Small intestine (tissue), 7 donors: ENCODE data around the gene CSRNP2. TPM values are rescaled to one million over a fixed set of nuclear protein-coding genes. Genes with fewer than 3 reads are reported as not detected.
"Not testable (repeated sequence)": the region's sequence is repeated elsewhere in the genome, so short reads cannot be mapped to it uniquely, and the experiment has no call there.

Experiments
- DNase-seq, 2 donors: peaks; one replicate each; pipeline versions ENCODE4 v3.0.0 to v3.0.0-alpha.2; 2013
- FAIRE-seq: peaks from 2 replicates; lab custom pipeline; 2012; peaks lifted over from hg19 to GRCh38; lab: Jason Lieb, UNC
- H3K27ac ChIP-seq, 3 donors: one replicate each; pipeline ENCODE4 v1.5.1; 2013; ENCODE audit warnings: low read length in 2 of 3, mild to moderate bottlenecking in 2 of 3, control low read depth in 1 of 3, inconsistent platforms in 1 of 3, low read depth in 1 of 3, moderate library complexity in 1 of 3
- H3K27me3 ChIP-seq, 3 donors: one replicate each; pipeline ENCODE4 v1.6.1; 2013; ENCODE audit warnings: low read length in 3 of 3, inconsistent platforms in 1 of 3; ENCODE audit not compliant: control insufficient read depth in 3 of 3, insufficient read depth in 3 of 3
- H3K36me3 ChIP-seq, 3 donors: one replicate each; pipeline ENCODE4 v1.6.1; 2013; ENCODE audit warnings: low read length in 3 of 3, inconsistent platforms in 1 of 3, low read depth in 1 of 3, mild to moderate bottlenecking in 1 of 3, moderate library complexity in 1 of 3; ENCODE audit not compliant: control insufficient read depth in 3 of 3, insufficient read depth in 2 of 3
- H3K4me1 ChIP-seq, 3 donors: one replicate each; pipeline ENCODE4 v1.6.1; 2013; ENCODE audit warnings: low read length in 2 of 3, inconsistent platforms in 1 of 3, low read depth in 1 of 3, mild to moderate bottlenecking in 1 of 3, moderate library complexity in 1 of 3; ENCODE audit not compliant: control insufficient read depth in 3 of 3, insufficient read depth in 2 of 3
- H3K4me3 ChIP-seq, 3 donors: one replicate each; pipeline ENCODE4 v1.5.1; 2013; ENCODE audit warnings: low read length in 3 of 3, control low read depth in 1 of 3, inconsistent platforms in 1 of 3, low read depth in 1 of 3, mild to moderate bottlenecking in 1 of 3, moderate library complexity in 1 of 3
- H3K9me3 ChIP-seq, 2 donors: one replicate each; pipeline ENCODE4 v1.6.1; 2013; ENCODE audit warnings: low read depth in 1 of 2, low read length in 1 of 2; ENCODE audit not compliant: control insufficient read depth in 2 of 2, insufficient read depth in 1 of 2
- WGBS, 3 donors: extraction: QIAGEN DNeasy Blood & Tissue Kit; methylation state at CpG; one replicate each; pipeline ENCODE4 v1.1.7; 2013; 5-methylcytosine and 5-hydroxymethylcytosine counted together
- polyA plus RNA-seq, 4 donors: library from polyadenylated mRNA; stranded (reverse) in 3 of 4; unstranded in 1 of 4; fragments of 200-250 nt in 3 of 4; fragments of 120-200 nt in 1 of 4; gene quantifications; one replicate each; pipeline versions ENCODE4 v1.2.1 to v1.2.3, GENCODE V29; 2013
- donor health status: healthy with polysubstance abuse.
- donor health status: control.
- donor health status: control.
- donor health status: Bipolar disorder and iron deficiency.
- donor health status: healthy.

CSRNP2 gene
- polyA plus RNA-seq, 4 donors = 3.8 to 14.5 (median 8.1) TPM

DNA sequence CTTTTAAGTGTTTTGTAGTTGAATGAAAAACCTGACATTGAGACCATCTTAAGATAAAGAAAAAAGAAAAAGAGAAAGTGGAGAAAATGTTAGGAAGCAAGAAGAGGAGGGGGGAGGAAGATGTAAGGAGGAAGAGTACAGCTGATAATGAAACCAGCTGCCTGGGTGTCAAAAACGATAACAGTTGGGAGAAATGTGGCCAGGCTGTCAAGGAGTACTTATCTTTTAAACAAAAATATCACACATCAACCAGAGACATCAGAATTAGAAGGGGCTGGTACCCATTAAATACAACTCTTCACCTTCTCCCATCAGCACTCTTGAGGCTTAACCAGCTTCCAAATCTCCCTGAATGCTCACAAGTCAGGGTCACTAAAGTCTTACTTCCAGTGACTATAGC lies 61.7 kb downstream of the CSRNP2 start:
- peaks cover 2 to 28% (median 6%) of the 10 kb centered on the region in 3 donors for H3K4me1 ChIP-seq
- WGBS, 3 donors = 11 to 26% (median 11%) methylated on average over 1 of the region's 1 CpG
- no peaks in the 10 kb centered on the region for H3K9me3 ChIP-seq
- H3K36me3 ChIP-seq = peaks cover 0 to 19% (median 0%) of the 10 kb centered on the region in 3 donors
- H3K27ac ChIP-seq = peak overlapping the region in 1 of 3 donors; percentile 93
- H3K4me3 ChIP-seq = no peak overlapping the region
- no peaks in the 10 kb centered on the region for H3K27me3 ChIP-seq
- DNase-seq (no peak), FAIRE-seq (no peak)

DNA sequence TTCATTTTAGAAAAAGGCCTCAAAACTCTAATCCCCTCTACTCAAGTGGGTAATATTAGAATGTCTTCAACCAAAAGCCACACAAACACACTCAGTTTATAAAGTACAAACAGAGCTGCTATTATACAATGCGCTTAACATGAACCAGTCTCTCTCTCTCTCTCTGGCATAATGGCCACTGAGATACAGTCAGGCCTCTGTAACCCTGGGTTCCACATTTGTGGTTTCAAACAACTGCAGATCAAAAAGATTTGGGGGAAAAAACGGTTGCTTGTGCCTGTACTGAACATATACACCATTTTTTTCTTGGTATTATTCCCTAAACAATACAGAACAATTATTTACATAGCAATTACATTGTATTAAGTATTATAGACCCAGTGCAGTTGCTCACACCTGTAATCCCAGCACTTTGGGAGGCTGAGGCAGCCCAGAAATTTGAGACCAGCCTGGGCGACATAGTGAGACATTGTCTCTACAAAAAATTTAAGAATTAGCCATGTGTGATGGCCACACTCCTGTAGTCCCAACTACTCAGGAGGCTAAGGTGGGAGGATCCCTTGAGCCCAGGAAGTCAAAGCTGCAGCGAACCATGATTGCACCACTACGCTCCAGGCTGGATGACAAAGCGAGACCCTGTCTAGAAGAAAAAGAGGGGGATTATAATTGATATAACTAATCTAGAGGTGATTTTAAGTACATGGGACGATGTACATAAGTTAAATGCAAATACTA lies 62.8 kb downstream of the CSRNP2 start:
- Histone ChIP-seq H3K27me3 (no peaks in the 10 kb centered on the region), H3K36me3 (peaks cover 0 to 23% (median 0%) of the 10 kb centered on the region in 3 donors), H3K9me3 (no peaks in the 10 kb centered on the region), H3K4me1 (peaks cover 2 to 26% (median 6%) of the 10 kb centered on the region in 3 donors), H3K27ac (no peak overlapping the region), H3K4me3 (no peak overlapping the region)
- DNase-seq (no peak), FAIRE-seq (no peak)
- 86 to 87% (median 86%) methylated on average over 7 of the region's 7 CpGs for WGBS, 3 donors

DNA sequence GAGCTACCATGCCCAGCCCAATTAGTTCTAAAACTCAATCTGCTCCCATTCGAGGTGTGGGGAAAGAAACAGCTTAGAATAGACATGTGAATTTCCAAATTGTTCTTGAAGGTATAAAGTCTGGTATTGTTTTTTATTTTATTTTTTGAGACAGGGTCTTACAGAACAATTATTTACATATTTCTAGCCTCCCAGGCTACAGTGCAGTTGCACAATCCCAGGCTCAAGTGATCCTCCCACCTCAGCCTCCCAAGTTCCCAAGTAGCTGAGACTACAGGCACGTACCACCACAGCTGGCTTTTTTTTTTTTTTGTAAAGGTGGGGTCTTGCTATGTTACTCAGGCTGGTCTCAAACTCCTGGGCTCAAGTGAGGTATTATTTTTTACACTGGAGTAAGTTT lies 63.5 kb downstream of the CSRNP2 start:
- DNase-seq (no peak), FAIRE-seq (no peak)
- H3K9me3 ChIP-seq = no peaks in the 10 kb centered on the region
- peaks cover 0 to 23% (median 0%) of the 10 kb centered on the region in 3 donors for H3K36me3 ChIP-seq
- H3K4me1 ChIP-seq = peaks cover 2 to 26% (median 6%) of the 10 kb centered on the region in 3 donors
- H3K27me3 ChIP-seq = no peaks in the 10 kb centered on the region
- no peak overlapping the region for H3K27ac ChIP-seq
- no peak overlapping the region for H3K4me3 ChIP-seq
- WGBS, 3 donors = 79 to 86% (median 83%) methylated on average over 2 of the region's 2 CpGs

DNA sequence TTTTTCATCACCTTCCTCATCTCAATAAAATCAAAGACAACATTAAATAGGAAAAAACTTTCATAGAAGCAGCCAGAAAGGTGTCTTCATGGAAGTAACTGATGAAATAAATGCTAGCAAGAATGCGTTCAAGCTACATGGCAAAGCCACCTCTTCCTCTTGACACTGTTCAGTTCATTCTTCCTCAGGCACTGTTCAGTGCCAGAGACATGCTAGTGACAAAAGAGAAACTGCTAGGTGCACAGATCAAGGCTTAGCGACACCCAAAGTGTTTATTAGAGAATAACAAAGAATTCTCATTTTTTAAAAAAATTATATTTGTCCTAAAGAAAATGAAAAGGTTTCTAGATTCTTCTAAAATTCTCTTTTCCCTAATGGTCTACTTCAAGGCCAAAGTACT lies 64.4 kb downstream of the CSRNP2 start:
- Histone ChIP-seq H3K27ac (no peak overlapping the region), H3K36me3 (peaks cover 0 to 23% (median 0%) of the 10 kb centered on the region in 3 donors), H3K4me3 (no peak overlapping the region), H3K27me3 (no peaks in the 10 kb centered on the region), H3K4me1 (peaks cover 2 to 26% (median 6%) of the 10 kb centered on the region in 3 donors), H3K9me3 (no peaks in the 10 kb centered on the region)
- FAIRE-seq = no peak
- WGBS, 3 donors = 92 to 98% (median 97%) methylated on average over 2 of the region's 2 CpGs
- no peak for DNase-seq

DNA sequence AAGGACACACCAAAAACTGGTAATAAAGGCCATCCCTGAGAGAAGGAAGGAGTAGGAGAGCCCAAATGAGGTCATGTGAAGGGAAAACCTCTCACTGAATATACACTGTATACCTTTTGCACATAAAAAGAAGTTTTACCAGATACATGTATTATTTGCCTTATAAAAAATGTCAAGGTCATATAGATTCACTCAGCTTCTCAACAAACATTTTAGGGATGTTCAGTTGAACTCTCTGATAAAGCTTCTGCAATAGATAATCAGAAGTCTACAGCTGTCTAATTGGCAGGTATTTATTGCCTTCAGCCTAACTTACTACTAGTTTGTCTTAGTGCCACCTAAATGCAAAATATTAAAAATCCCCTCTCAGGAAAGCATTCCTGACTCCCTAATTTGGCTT lies 65.9 kb downstream of the CSRNP2 start:
- Histone ChIP-seq H3K27ac (no peak overlapping the region), H3K4me1 (peaks cover 2 to 13% (median 6%) of the 10 kb centered on the region in 3 donors), H3K27me3 (no peaks in the 10 kb centered on the region), H3K36me3 (peaks cover 0 to 25% (median 0%) of the 10 kb centered on the region in 3 donors), H3K4me3 (no peak overlapping the region), H3K9me3 (no peaks in the 10 kb centered on the region)
- DNase-seq (no peak), FAIRE-seq (no peak)

DNA sequence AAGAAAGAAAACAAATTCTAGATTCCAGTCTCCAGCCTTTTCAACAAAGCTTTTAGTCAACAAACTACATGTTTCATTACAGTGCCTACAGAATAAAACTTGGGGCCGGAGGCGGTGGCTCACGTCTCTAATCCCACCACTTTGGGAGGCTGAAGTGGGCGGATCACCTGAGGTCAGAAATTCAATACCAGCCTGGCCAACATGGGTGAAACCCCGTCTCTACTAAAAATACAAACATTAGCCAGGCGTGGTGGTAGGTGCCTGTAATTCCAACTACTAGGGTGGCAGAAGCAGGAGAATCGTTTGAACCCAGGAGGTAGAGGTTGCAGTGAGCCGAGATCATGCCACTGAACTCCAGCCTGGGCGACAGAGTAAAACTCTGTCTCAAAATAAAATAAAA lies 68.9 kb downstream of the CSRNP2 start:
- not testable (repeated sequence) for H3K27me3 ChIP-seq, H3K27ac ChIP-seq, DNase-seq, H3K4me1 ChIP-seq, H3K4me3 ChIP-seq, H3K9me3 ChIP-seq, FAIRE-seq
- H3K36me3 ChIP-seq = peaks cover 0 to 19% (median 0%) of the 10 kb centered on the region in 3 donors
- 92 to 94% (median 92%) methylated on average over 9 of the region's 9 CpGs for WGBS, 3 donors

DNA sequence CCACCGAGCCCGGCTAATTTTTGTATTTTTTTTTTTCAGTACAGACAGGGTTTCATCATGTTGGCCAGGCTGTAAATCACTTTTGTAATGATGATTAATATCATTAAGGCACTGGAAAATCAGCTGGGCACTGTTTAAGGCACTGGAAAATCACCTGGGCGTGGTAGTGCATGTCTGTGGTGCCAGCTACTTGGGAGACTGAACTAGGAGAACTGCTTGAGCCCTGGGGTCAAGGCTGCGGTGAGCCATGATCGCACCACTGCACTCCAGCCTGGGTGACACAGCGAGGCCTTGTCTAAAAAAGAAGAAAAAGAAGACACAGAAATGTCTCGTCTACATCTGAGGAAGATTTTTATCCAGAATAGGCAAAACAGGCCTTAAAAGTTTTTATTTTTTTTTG lies 70.0 kb downstream of the CSRNP2 start:
- Histone ChIP-seq H3K36me3 (peaks cover 0 to 17% (median 0%) of the 10 kb centered on the region in 3 donors), H3K4me3 (no peak overlapping the region), H3K4me1 (peaks cover 0 to 10% (median 6%) of the 10 kb centered on the region in 3 donors), H3K27ac (no peak overlapping the region), H3K9me3 (no peaks in the 10 kb centered on the region), H3K27me3 (no peaks in the 10 kb centered on the region)
- 71 to 87% (median 83%) methylated on average over 7 of the region's 7 CpGs for WGBS, 3 donors
- FAIRE-seq (no peak), DNase-seq (peak in 1 of 2 donors; percentile 40)

DNA sequence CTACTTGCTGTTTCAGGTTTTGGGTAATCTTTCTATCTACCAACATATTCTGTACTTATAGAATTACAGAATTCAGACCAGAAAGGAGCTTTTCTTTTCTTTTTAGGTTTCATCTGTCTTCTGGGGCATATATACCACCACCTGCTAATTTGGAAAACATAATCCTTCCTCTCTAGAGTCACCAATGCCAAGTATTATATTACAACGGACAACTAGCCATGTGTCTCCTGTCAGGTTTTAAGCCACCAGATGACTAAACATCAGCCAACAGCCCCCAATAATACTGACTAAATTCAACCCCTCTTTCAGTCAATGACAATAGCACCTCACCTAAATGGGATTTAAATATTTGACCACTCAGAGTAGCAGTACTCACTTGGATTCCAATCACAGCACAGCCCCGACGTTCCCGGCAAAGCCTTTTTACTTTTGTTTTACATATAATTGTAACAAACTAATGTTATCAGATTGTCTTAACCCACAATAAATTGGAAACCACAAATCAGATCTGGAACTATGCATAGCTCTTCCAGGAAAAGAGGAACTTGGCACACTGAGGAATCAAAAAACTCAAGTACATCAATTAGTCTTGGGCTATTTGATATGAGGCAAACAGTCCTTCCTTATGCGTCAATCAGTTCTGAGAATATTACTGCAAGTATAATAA lies 70.7 kb downstream of the CSRNP2 start:
- WGBS, 3 donors = 78 to 82% (median 80%) methylated on average over 5 of the region's 5 CpGs
- Histone ChIP-seq H3K4me3 (no peak overlapping the region), H3K27ac (no peak overlapping the region), H3K9me3 (no peaks in the 10 kb centered on the region), H3K36me3 (peaks cover 0 to 20% (median 0%) of the 10 kb centered on the region in 3 donors), H3K4me1 (peaks cover 0 to 14% (median 6%) of the 10 kb centered on the region in 3 donors), H3K27me3 (no peaks in the 10 kb centered on the region)
- no peak for DNase-seq
- no peak for FAIRE-seq
